HG03097 (cell line): ENCODE measurements around the gene SULT1E1.
A peak's percentile ranks its signal among the peaks of the same experiment; 100 is the strongest.

Experiments used
- ATAC-seq: cut with Tn5 transposase; IDR thresholded peaks from one replicate; pipeline ENCODE4 v1.9.1; 2021; ENCODE audit not compliant: unreplicated experiment, low FRiP score

SULT1E1 gene

GRCh38 chr4:69860052-69860451 is at the start of gene SULT1E1:
Gene SULT1E1, minus strand, starts transcription at chr4:69860145. Its CDS starts 2,501 bp downstream, at chr4:69857644.
- ATAC-seq: no peak

GRCh38 chr4:69909195-69909594 is 49.2 kb upstream of the SULT1E1 start:
- no peak for ATAC-seq

GRCh38 chr4:69907151-69907550 is 47.2 kb upstream of the SULT1E1 start:
- no peak for ATAC-seq

GRCh38 chr4:69896530-69897116 is 36.7 kb upstream of the SULT1E1 start:
- no peak for ATAC-seq

GRCh38 chr4:69894721-69895120 is 34.8 kb upstream of the SULT1E1 start:
- no peak for ATAC-seq

GRCh38 chr4:69894186-69894585 is 34.2 kb upstream of the SULT1E1 start:
- no peak for ATAC-seq

- no peak for ATAC-seq
These were observed 28.4 kb upstream of the SULT1E1 start for GRCh38 chr4:69888336-69888735.

GRCh38 chr4:69882150-69882549 is 22.2 kb upstream of the SULT1E1 start:
- ATAC-seq: no peak

- peak; percentile 83 for ATAC-seq
These were observed 21.3 kb upstream of the SULT1E1 start for GRCh38 chr4:69881173-69881773.

GRCh38 chr4:69878250-69878649 is 18.3 kb upstream of the SULT1E1 start:
- no peak for ATAC-seq

GRCh38 chr4:69877453-69877852 is 17.5 kb upstream of the SULT1E1 start:
- no peak for ATAC-seq

GRCh38 chr4:69876071-69876470 is 16.1 kb upstream of the SULT1E1 start:
- no peak for ATAC-seq

GRCh38 chr4:69875576-69875975 is 15.6 kb upstream of the SULT1E1 start:
- ATAC-seq: no peak

- no peak for ATAC-seq
These were observed 14.6 kb upstream of the SULT1E1 start for GRCh38 chr4:69874507-69874906.

- ATAC-seq: no peak
These were observed 1.8 kb upstream of the SULT1E1 start for GRCh38 chr4:69861756-69862155.

- no peak for ATAC-seq
These were observed 765 bp upstream of the SULT1E1 start for GRCh38 chr4:69860521-69861298.

GRCh38 chr4:69859140-69859685 is 732 bp downstream of the SULT1E1 start:
- ATAC-seq: no peak

GRCh38 chr4:69858690-69859089 is 1.3 kb downstream of the SULT1E1 start:
- no peak for ATAC-seq

- ATAC-seq: no peak
These were observed 4.1 kb downstream of the SULT1E1 start for GRCh38 chr4:69855822-69856221.

- peak; percentile 94 for ATAC-seq
These were observed 10.0 kb downstream of the SULT1E1 start for GRCh38 chr4:69849969-69850368.

- no peak for ATAC-seq
These were observed 10.6 kb downstream of the SULT1E1 start for GRCh38 chr4:69849297-69849696.

- ATAC-seq: no peak
These were observed 11.9 kb downstream of the SULT1E1 start for GRCh38 chr4:69848028-69848427.
